ENCODE results near the gene SGK1.
A peak's percentile ranks its signal among the peaks of the same experiment; 100 is the strongest.
"Not testable (repeated sequence)": the region's sequence is repeated elsewhere in the genome, so short reads cannot be mapped to it uniquely, and the experiment has no call there.

The SGK1 gene

GRCh38 chr6:134181726-134182125 lies 136.2 kb downstream of the SGK1 start:
- DNase-seq, H3K4me3 Mint-ChIP-seq, H3K9me3 Mint-ChIP-seq, H3K27ac Mint-ChIP-seq, H3K36me3 Mint-ChIP-seq, H3K27me3 Mint-ChIP-seq, CTCF ChIA-PET: not testable (repeated sequence)
- peaks cover 50% of the 10 kb centered on the region for H3K4me1 Mint-ChIP-seq

GRCh38 chr6:134181251-134181650 lies 136.7 kb downstream of the SGK1 start:
- H3K36me3 Mint-ChIP-seq, DNase-seq, CTCF ChIA-PET, H3K27me3 Mint-ChIP-seq, H3K9me3 Mint-ChIP-seq, H3K27ac Mint-ChIP-seq, H3K4me3 Mint-ChIP-seq: not testable (repeated sequence)
- peaks cover 49% of the 10 kb centered on the region for H3K4me1 Mint-ChIP-seq

GRCh38 chr6:134180540-134180939 lies 137.4 kb downstream of the SGK1 start:
- H3K4me3 Mint-ChIP-seq, H3K27me3 Mint-ChIP-seq, H3K27ac Mint-ChIP-seq, H3K36me3 Mint-ChIP-seq, DNase-seq, H3K9me3 Mint-ChIP-seq, CTCF ChIA-PET: not testable (repeated sequence)
- H3K4me1 Mint-ChIP-seq = peaks cover 50% of the 10 kb centered on the region

- Mint-ChIP-seq H3K4me1 (peaks cover 52% of the 10 kb centered on the region), H3K36me3 (peaks cover 13% of the 10 kb centered on the region), H3K9me3 (no peaks in the 10 kb centered on the region), H3K27me3 (peaks cover 3% of the 10 kb centered on the region), H3K4me3 (peak overlapping the region; percentile 86), H3K27ac (peak overlapping the region; percentile 92)
- CTCF ChIA-PET = interaction anchor here (0.6 to 3.6 kb wide), 19 partner anchors 19 to 703 kb away, joined by 3 to 16 read pairs (median 4); no protein-coding TSS in a partner anchor
- peak; percentile 90 for DNase-seq
Measured at GRCh38 chr6:134178161-134179044, 139.5 kb downstream of the SGK1 start.

GRCh38 chr6:134177753-134178160 lies 140.2 kb downstream of the SGK1 start:
- Mint-ChIP-seq H3K4me3 (peak overlapping the region; percentile 86), H3K27ac (peak overlapping the region; percentile 92), H3K36me3 (peaks cover 19% of the 10 kb centered on the region), H3K9me3 (no peaks in the 10 kb centered on the region), H3K4me1 (peaks cover 55% of the 10 kb centered on the region), H3K27me3 (peaks cover 3% of the 10 kb centered on the region)
- CTCF ChIA-PET = interaction anchor here (0.8 to 3.6 kb wide), 14 partner anchors 21 to 464 kb away, joined by 3 to 16 read pairs (median 4); no protein-coding TSS in a partner anchor
- DNase-seq = no peak

GRCh38 chr6:134177236-134177635 lies 140.7 kb downstream of the SGK1 start:
- no peak for DNase-seq
- H3K27ac Mint-ChIP-seq = peak overlapping the region; percentile 92
- peaks cover 24% of the 10 kb centered on the region for H3K36me3 Mint-ChIP-seq
- CTCF ChIA-PET = interaction anchor here (1.2 to 3.6 kb wide), 8 partner anchors 21 to 464 kb away, joined by 3 to 16 read pairs (median 7); no protein-coding TSS in a partner anchor
- H3K4me3 Mint-ChIP-seq = peak overlapping the region; percentile 86
- H3K9me3 Mint-ChIP-seq = no peaks in the 10 kb centered on the region
- H3K27me3 Mint-ChIP-seq = peaks cover 3% of the 10 kb centered on the region
- H3K4me1 Mint-ChIP-seq = peaks cover 58% of the 10 kb centered on the region

- H3K4me3 Mint-ChIP-seq = peak overlapping the region; percentile 99
- peaks cover 32% of the 10 kb centered on the region for H3K36me3 Mint-ChIP-seq
- peaks cover 3% of the 10 kb centered on the region for H3K27me3 Mint-ChIP-seq
- peaks cover 66% of the 10 kb centered on the region for H3K4me1 Mint-ChIP-seq
- CTCF ChIA-PET = interaction anchor here (0.6 to 3.6 kb wide), 5 partner anchors 20 to 462 kb away, joined by 3 to 16 read pairs (median 3); no protein-coding TSS in a partner anchor
- no peak for DNase-seq
- H3K27ac Mint-ChIP-seq = peak overlapping the region; percentile 91
- H3K9me3 Mint-ChIP-seq = no peaks in the 10 kb centered on the region
Measured at GRCh38 chr6:134176264-134176975, 141.5 kb downstream of the SGK1 start.

- CTCF ChIA-PET = interaction anchor here (2.7 to 3.6 kb wide), 2 partner anchors 177 to 462 kb away, joined by 7 to 16 read pairs; no protein-coding TSS in a partner anchor
- H3K27me3 Mint-ChIP-seq = peaks cover 3% of the 10 kb centered on the region
- peaks cover 40% of the 10 kb centered on the region for H3K36me3 Mint-ChIP-seq
- no peaks in the 10 kb centered on the region for H3K9me3 Mint-ChIP-seq
- peaks cover 74% of the 10 kb centered on the region for H3K4me1 Mint-ChIP-seq
- H3K27ac Mint-ChIP-seq = peak overlapping the region; percentile 91
- peak; percentile 63 for DNase-seq
- peak overlapping the region; percentile 99 for H3K4me3 Mint-ChIP-seq
Measured at GRCh38 chr6:134175532-134176263, 142.2 kb downstream of the SGK1 start.

- Mint-ChIP-seq H3K4me3 (peak overlapping the region; percentile 99), H3K4me1 (peaks cover 77% of the 10 kb centered on the region), H3K36me3 (peaks cover 46% of the 10 kb centered on the region), H3K9me3 (no peaks in the 10 kb centered on the region), H3K27ac (peak overlapping the region; percentile 98), H3K27me3 (peaks cover 3% of the 10 kb centered on the region)
- DNase-seq = peak; percentile 93
- CTCF ChIA-PET = interaction anchor here (0.6 to 1.6 kb wide), 11 partner anchors 449 to 926 kb away, joined by 3 to 17 read pairs (median 6); no protein-coding TSS in a partner anchor
Measured at GRCh38 chr6:134174672-134175531, 143.0 kb downstream of the SGK1 start.

GRCh38 chr6:134173936-134174671 lies 143.8 kb downstream of the SGK1 start:
- Mint-ChIP-seq H3K4me3 (peak overlapping the region; percentile 99), H3K27me3 (peaks cover 3% of the 10 kb centered on the region), H3K36me3 (peaks cover 52% of the 10 kb centered on the region), H3K9me3 (no peaks in the 10 kb centered on the region), H3K27ac (peak overlapping the region; percentile 98), H3K4me1 (peaks cover 77% of the 10 kb centered on the region)
- CTCF ChIA-PET = interaction anchor here (0.6 to 1.6 kb wide), 15 partner anchors 10 to 927 kb away, joined by 3 to 17 read pairs (median 5); no protein-coding TSS in a partner anchor
- peak; percentile 90 for DNase-seq

- H3K4me3 Mint-ChIP-seq = peak overlapping the region; percentile 99
- peak overlapping the region; percentile 39 for H3K27ac Mint-ChIP-seq
- H3K9me3 Mint-ChIP-seq = no peaks in the 10 kb centered on the region
- H3K27me3 Mint-ChIP-seq = peaks cover 3% of the 10 kb centered on the region
- H3K4me1 Mint-ChIP-seq = peaks cover 74% of the 10 kb centered on the region
- no peak for DNase-seq
- CTCF ChIA-PET = interaction anchor here (0.8 to 1.6 kb wide), 13 partner anchors 10 to 767 kb away, joined by 3 to 17 read pairs (median 6); no protein-coding TSS in a partner anchor
- peaks cover 60% of the 10 kb centered on the region for H3K36me3 Mint-ChIP-seq
Measured at GRCh38 chr6:134173366-134173725, 144.6 kb downstream of the SGK1 start.

- no peak for DNase-seq
Measured at GRCh38 chr6:134172706-134173365, 145.1 kb downstream of the SGK1 start.

More at GRCh38 chr6:134172706-134173365, 145.1 kb downstream of the SGK1 start:
- Mint-ChIP-seq H3K4me1 (peaks cover 69% of the 10 kb centered on the region), H3K9me3 (no peaks in the 10 kb centered on the region), H3K4me3 (peak overlapping the region; percentile 99), H3K36me3 (peaks cover 64% of the 10 kb centered on the region), H3K27me3 (peaks cover 3% of the 10 kb centered on the region), H3K27ac (peak overlapping the region; percentile 37)
- CTCF ChIA-PET = interaction anchor here (0.7 to 2.2 kb wide), 4 partner anchors 15 to 709 kb away, joined by 3 to 10 read pairs (median 4); no protein-coding TSS in a partner anchor
